CD4-positive, alpha-beta T cell treated with Interleukin-15 for 1 hour (primary cell): ENCODE data around the gene HOXD9.
A peak's percentile ranks its signal among the peaks of the same experiment; 100 is the strongest.

Source experiments
- DNase-seq: peaks from one replicate; pipeline ENCODE4 v3.0.0-alpha.2; 2020

Gene HOXD9

GRCh38 chr2:176085861-176086771 lies 36.4 kb upstream of the HOXD9 start:
- DNase-seq, result no peak

- no peak for DNase-seq
Observed at GRCh38 chr2:176087330-176088047, 35.0 kb upstream of the HOXD9 start.

- no peak for DNase-seq
Observed at GRCh38 chr2:176088048-176088936, 34.2 kb upstream of the HOXD9 start.

GRCh38 chr2:176088937-176089842 lies 33.3 kb upstream of the HOXD9 start:
- DNase-seq, result no peak

- DNase-seq, result no peak
Observed at GRCh38 chr2:176089843-176090395, 32.6 kb upstream of the HOXD9 start.

- DNase-seq, result no peak
Observed at GRCh38 chr2:176090862-176091261, 31.7 kb upstream of the HOXD9 start.

GRCh38 chr2:176091329-176092258 lies 30.9 kb upstream of the HOXD9 start:
- no peak for DNase-seq

- DNase-seq, result no peak
Observed at GRCh38 chr2:176092270-176093144, 30.0 kb upstream of the HOXD9 start, which contains the start of gene HOXD13. Gene HOXD13, plus strand, starts transcription at chr2:176092721. Its CDS starts 170 bp downstream, at chr2:176092891.

GRCh38 chr2:176093145-176093897 lies 29.2 kb upstream of the HOXD9 start:
- no peak for DNase-seq

- DNase-seq, result no peak
Observed at GRCh38 chr2:176093898-176094249, 28.6 kb upstream of the HOXD9 start.

GRCh38 chr2:176094349-176094748 lies 28.2 kb upstream of the HOXD9 start:
- no peak for DNase-seq

- DNase-seq, result no peak
Observed at GRCh38 chr2:176095421-176095820, 27.1 kb upstream of the HOXD9 start.

GRCh38 chr2:176096243-176096985 lies 26.1 kb upstream of the HOXD9 start:
- DNase-seq, result no peak

- peak; percentile 44 for DNase-seq
Observed at GRCh38 chr2:176096986-176097819, 25.3 kb upstream of the HOXD9 start.

GRCh38 chr2:176097820-176098365 lies 24.6 kb upstream of the HOXD9 start:
- no peak for DNase-seq

- no peak for DNase-seq
Observed at GRCh38 chr2:176098366-176099158, 24.0 kb upstream of the HOXD9 start.
